ENCODE data around the gene RPL5.

Gene RPL5

GRCh38 chr1:92853299-92853698 lies 21.5 kb downstream of the RPL5 start (continued):
- TF ChIP-seq YY2 (tag by site-specific recombination; IDR thresholded peaks at IDR 0.05) (no peak), ZXDB (tag by site-specific recombination; IDR thresholded peaks at IDR 0.05) (no peak), ZNF621 (tag by site-specific recombination; IDR thresholded peaks at IDR 0.05) (no peak), REPIN1 (tag by site-specific recombination; IDR thresholded peaks at IDR 0.05; ENCODE audit: low read depth) (no peak), ZNF24 (tag by site-specific recombination; IDR thresholded peaks at IDR 0.05) (no peak), ZNF571 (tag by site-specific recombination; IDR thresholded peaks at IDR 0.05) (no peak), ZNF521 (tag by site-specific recombination; IDR thresholded peaks at IDR 0.05) (no peak)

GRCh38 chr1:92854101-92854785 lies 22.4 kb downstream of the RPL5 start:
- TF ChIP-seq ZNF792 (tag by site-specific recombination; IDR thresholded peaks at IDR 0.05) = no peak
- POLR2A ChIA-PET = interaction anchor here (1.2 kb wide), 1 partner anchor 23 kb away, joined by 3 read pairs; the partner anchor contains the start of gene RPL5
- no peak overlapping the region for H3K27ac ChIP-seq (ENCODE audit: extremely low read depth, low read depth, low read length)

GRCh38 chr1:92855236-92855635 lies 23.4 kb downstream of the RPL5 start:
- Histone ChIP-seq H3K27ac (ENCODE audit: extremely low read depth, low read depth, low read length) (no peak overlapping the region), H3K9me3 (ENCODE audit: control insufficient read depth, insufficient read depth, low read depth, low read length) (no peaks in the 10 kb centered on the region), H3K36me3 (ENCODE audit: control insufficient read depth in 2 of 2, insufficient read depth in 1 of 2, low read length in 2 of 2) (no peaks in the 10 kb centered on the region; a peak in 1 of 3 replicates), H3K4me1 (ENCODE audit: control insufficient read depth, insufficient read depth, low read length) (no peaks in the 10 kb centered on the region), H3K4me3 (ENCODE audit: low read depth, low read length) (no peak overlapping the region)
- TF ChIP-seq ZNF2 (tag by site-specific recombination; IDR thresholded peaks at IDR 0.05) (no peak), ZEB2 (tag by site-specific recombination; IDR thresholded peaks at IDR 0.05) (no peak), ZBTB8A (tag by site-specific recombination; IDR thresholded peaks at IDR 0.05) (no peak), SCRT1 (tag by site-specific recombination; IDR thresholded peaks at IDR 0.05; ENCODE audit: borderline replicate concordance) (no peak), KLF1 (tag by site-specific recombination; IDR thresholded peaks at IDR 0.05) (no peak), ZNF423 (tag by site-specific recombination; IDR thresholded peaks at IDR 0.05) (no peak), SCRT2 (tag by site-specific recombination; IDR thresholded peaks at IDR 0.05) (no peak), ZBTB11 (tag by site-specific recombination; conservative IDR thresholded peaks at IDR 0.05; ENCODE audit: low read depth) (no peak), CTCF (tag by site-specific recombination; IDR thresholded peaks at IDR 0.05) (no peak), ZBTB17 (tag by site-specific recombination; IDR thresholded peaks at IDR 0.05) (no peak), RBAK (tag by site-specific recombination; IDR thresholded peaks at IDR 0.05) (no peak), YY2 (tag by site-specific recombination; IDR thresholded peaks at IDR 0.05) (no peak), KLF16 (tag by site-specific recombination; IDR thresholded peaks at IDR 0.05) (no peak), ZNF302 (tag by site-specific recombination; IDR thresholded peaks at IDR 0.05; ENCODE audit: low read depth) (no peak), ZNF354C (tag by site-specific recombination; IDR thresholded peaks at IDR 0.05; ENCODE audit: borderline replicate concordance, low read depth) (no peak), ZNF830 (tag by site-specific recombination; IDR thresholded peaks at IDR 0.05; ENCODE audit: low read depth) (no peak), ZNF26 (tag by site-specific recombination; IDR thresholded peaks at IDR 0.05) (no peak)
- CTCF ChIA-PET = interaction anchor here (0.6 to 9.2 kb wide), 7 partner anchors 13 to 227 kb away, joined by 3 to 216 read pairs (median 4); no protein-coding TSS in a partner anchor
- POLR2A ChIA-PET = no interaction called here

More at GRCh38 chr1:92854101-92854785, 22.4 kb downstream of the RPL5 start:
- no peaks in the 10 kb centered on the region for H3K4me1 ChIP-seq (ENCODE audit: control insufficient read depth, insufficient read depth, low read length)
- no peaks in the 10 kb centered on the region; a peak in 1 of 3 replicates for H3K36me3 ChIP-seq (ENCODE audit: control insufficient read depth in 2 of 2, insufficient read depth in 1 of 2, low read length in 2 of 2)
- CTCF ChIA-PET = interaction anchor here (1.0 to 9.2 kb wide), 4 partner anchors 14 to 139 kb away, joined by 3 to 216 read pairs (median 4); no protein-coding TSS in a partner anchor
- H3K4me3 ChIP-seq (ENCODE audit: low read depth, low read length) = no peak overlapping the region
- H3K9me3 ChIP-seq (ENCODE audit: control insufficient read depth, insufficient read depth, low read depth, low read length) = no peaks in the 10 kb centered on the region
